Measurements from ENCODE around the gene FAH. TPM values are rescaled to one million over a fixed set of nuclear protein-coding genes. Genes with fewer than 3 reads are reported as not detected.

Gene FAH
- total RNA-seq, 1 donor: 17.7 TPM

GRCh38 chr15:80191198-80191597 lies 38.4 kb downstream of the FAH start:
- H3K4me1 ChIP-seq (ENCODE audit: insufficient read depth, low read length): no peaks in the 10 kb centered on the region
- peaks cover 3% of the 10 kb centered on the region for H3K36me3 ChIP-seq (ENCODE audit: insufficient read depth, low read length)
- no peaks in the 10 kb centered on the region for H3K27me3 ChIP-seq (ENCODE audit: insufficient read depth, low read length)
- H3K4me3 ChIP-seq (ENCODE audit: insufficient read depth, low read length): no peak overlapping the region
- no peaks in the 10 kb centered on the region for H3K79me2 ChIP-seq (ENCODE audit: insufficient read depth, low read length)
- no peak overlapping the region for H2AFZ ChIP-seq (ENCODE audit: low read length)
- no peak for DNase-seq (ENCODE audit: insufficient read length, low spot score, missing footprints)
- H3K4me2 ChIP-seq (ENCODE audit: insufficient read depth, low read length): no peak overlapping the region
- TF ChIP-seq CTCF (IDR thresholded peaks at IDR 0.05; ENCODE audit: extremely low read depth, low read depth, low read length): no peak
- no peaks in the 10 kb centered on the region for H3K9me3 ChIP-seq (ENCODE audit: low read depth, low read length)
- H3K27ac ChIP-seq (ENCODE audit: low read depth, low read length): no peak overlapping the region
- H4K20me1 ChIP-seq (ENCODE audit: insufficient read depth, low read length): no peaks in the 10 kb centered on the region

GRCh38 chr15:80191897-80192595 lies 39.2 kb downstream of the FAH start:
- no peak overlapping the region for H3K4me3 ChIP-seq (ENCODE audit: insufficient read depth, low read length)
- H3K79me2 ChIP-seq (ENCODE audit: insufficient read depth, low read length): no peaks in the 10 kb centered on the region
- H3K27me3 ChIP-seq (ENCODE audit: insufficient read depth, low read length): no peaks in the 10 kb centered on the region
- H3K4me2 ChIP-seq (ENCODE audit: insufficient read depth, low read length): no peak overlapping the region
- H3K36me3 ChIP-seq (ENCODE audit: insufficient read depth, low read length): no peaks in the 10 kb centered on the region
- no peaks in the 10 kb centered on the region for H3K4me1 ChIP-seq (ENCODE audit: insufficient read depth, low read length)
- no peak for TF ChIP-seq CTCF (IDR thresholded peaks at IDR 0.05; ENCODE audit: extremely low read depth, low read depth, low read length)
- H3K27ac ChIP-seq (ENCODE audit: low read depth, low read length): no peak overlapping the region
- no peaks in the 10 kb centered on the region for H4K20me1 ChIP-seq (ENCODE audit: insufficient read depth, low read length)
- no peak overlapping the region for H2AFZ ChIP-seq (ENCODE audit: low read length)
- H3K9me3 ChIP-seq (ENCODE audit: low read depth, low read length): no peaks in the 10 kb centered on the region
- no peak for DNase-seq (ENCODE audit: insufficient read length, low spot score, missing footprints)

GRCh38 chr15:80194186-80194585 lies 41.4 kb downstream of the FAH start:
- no peak for TF ChIP-seq CTCF (IDR thresholded peaks at IDR 0.05; ENCODE audit: extremely low read depth, low read depth, low read length)
- H3K36me3 ChIP-seq (ENCODE audit: insufficient read depth, low read length): no peaks in the 10 kb centered on the region
- H3K9me3 ChIP-seq (ENCODE audit: low read depth, low read length): no peaks in the 10 kb centered on the region
- H2AFZ ChIP-seq (ENCODE audit: low read length): no peak overlapping the region
- H3K27ac ChIP-seq (ENCODE audit: low read depth, low read length): no peak overlapping the region
- H4K20me1 ChIP-seq (ENCODE audit: insufficient read depth, low read length): no peaks in the 10 kb centered on the region
- H3K4me1 ChIP-seq (ENCODE audit: insufficient read depth, low read length): no peaks in the 10 kb centered on the region
- H3K4me3 ChIP-seq (ENCODE audit: insufficient read depth, low read length): no peak overlapping the region
- DNase-seq (ENCODE audit: insufficient read length, low spot score, missing footprints): no peak
- H3K27me3 ChIP-seq (ENCODE audit: insufficient read depth, low read length): peaks cover 7% of the 10 kb centered on the region
- no peak overlapping the region for H3K4me2 ChIP-seq (ENCODE audit: insufficient read depth, low read length)
- no peaks in the 10 kb centered on the region for H3K79me2 ChIP-seq (ENCODE audit: insufficient read depth, low read length)

GRCh38 chr15:80194914-80195313 lies 42.1 kb downstream of the FAH start:
- Histone ChIP-seq H3K4me3 (ENCODE audit: insufficient read depth, low read length) (no peak overlapping the region), H2AFZ (ENCODE audit: low read length) (no peak overlapping the region), H3K9me3 (ENCODE audit: low read depth, low read length) (no peaks in the 10 kb centered on the region), H3K36me3 (ENCODE audit: insufficient read depth, low read length) (no peaks in the 10 kb centered on the region), H3K27ac (ENCODE audit: low read depth, low read length) (no peak overlapping the region), H3K27me3 (ENCODE audit: insufficient read depth, low read length) (peaks cover 14% of the 10 kb centered on the region), H3K79me2 (ENCODE audit: insufficient read depth, low read length) (no peaks in the 10 kb centered on the region), H3K4me1 (ENCODE audit: insufficient read depth, low read length) (no peaks in the 10 kb centered on the region), H4K20me1 (ENCODE audit: insufficient read depth, low read length) (no peaks in the 10 kb centered on the region), H3K4me2 (ENCODE audit: insufficient read depth, low read length) (no peak overlapping the region)
- TF ChIP-seq CTCF (IDR thresholded peaks at IDR 0.05; ENCODE audit: extremely low read depth, low read depth, low read length): no peak
- DNase-seq (ENCODE audit: insufficient read length, low spot score, missing footprints): no peak

Data from osteoblast (primary cell).